Stimulated activated CD4-positive, alpha-beta T cell treated with anti-CD3 and anti-CD28 coated beads, Interleukin-15, amount 100 ng/mL, for 24 hours (primary cell): Measurements from ENCODE around the gene HSPB6.

Experiments
- DNase-seq: peaks from one replicate; pipeline ENCODE4 v3.0.0-alpha.2; 2020

HSPB6 gene

DNA sequence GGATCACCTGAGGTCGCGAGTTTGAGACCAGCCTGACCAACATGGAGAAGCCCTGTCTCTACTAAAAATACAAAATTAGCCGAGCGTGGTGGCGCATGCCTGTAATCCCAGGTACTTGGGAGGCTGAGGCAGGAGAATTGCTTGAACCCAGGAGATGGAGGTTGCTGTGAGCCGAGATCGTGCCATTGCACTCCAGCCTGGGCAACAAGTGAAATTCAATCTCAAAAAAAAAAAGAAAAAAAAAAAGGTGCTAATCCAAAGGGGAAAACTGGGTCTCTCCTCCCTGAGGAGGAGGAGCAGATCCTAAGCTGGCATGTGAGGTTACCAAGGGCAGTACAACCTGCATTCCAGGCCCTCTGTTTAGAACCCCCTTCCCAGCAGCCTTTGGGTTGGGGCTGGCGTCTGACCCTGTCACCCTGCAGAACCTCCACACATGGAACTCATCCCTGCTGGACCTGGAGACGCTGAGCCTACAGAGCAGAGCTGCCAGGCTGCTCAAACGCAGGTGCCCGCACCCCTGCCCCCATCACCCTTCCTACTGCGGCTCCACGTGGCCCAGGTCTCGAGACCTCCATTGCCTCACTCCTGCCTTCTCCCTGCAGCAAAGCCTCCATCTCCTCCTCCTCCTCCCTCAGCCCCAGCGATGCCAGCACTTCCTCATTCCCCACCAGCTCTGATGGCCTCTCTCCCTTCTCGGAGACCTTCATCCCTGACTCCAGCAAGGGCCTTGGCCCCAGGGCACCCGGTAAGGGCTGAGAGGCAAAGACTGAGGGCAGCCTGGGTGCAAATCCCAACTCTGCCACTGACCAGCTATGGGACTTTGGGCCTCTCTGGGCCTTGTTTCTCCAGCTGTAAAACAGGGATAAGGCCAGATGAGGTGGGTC is 7.8 kb upstream of the HSPB6 start:
- no peak for DNase-seq

DNA sequence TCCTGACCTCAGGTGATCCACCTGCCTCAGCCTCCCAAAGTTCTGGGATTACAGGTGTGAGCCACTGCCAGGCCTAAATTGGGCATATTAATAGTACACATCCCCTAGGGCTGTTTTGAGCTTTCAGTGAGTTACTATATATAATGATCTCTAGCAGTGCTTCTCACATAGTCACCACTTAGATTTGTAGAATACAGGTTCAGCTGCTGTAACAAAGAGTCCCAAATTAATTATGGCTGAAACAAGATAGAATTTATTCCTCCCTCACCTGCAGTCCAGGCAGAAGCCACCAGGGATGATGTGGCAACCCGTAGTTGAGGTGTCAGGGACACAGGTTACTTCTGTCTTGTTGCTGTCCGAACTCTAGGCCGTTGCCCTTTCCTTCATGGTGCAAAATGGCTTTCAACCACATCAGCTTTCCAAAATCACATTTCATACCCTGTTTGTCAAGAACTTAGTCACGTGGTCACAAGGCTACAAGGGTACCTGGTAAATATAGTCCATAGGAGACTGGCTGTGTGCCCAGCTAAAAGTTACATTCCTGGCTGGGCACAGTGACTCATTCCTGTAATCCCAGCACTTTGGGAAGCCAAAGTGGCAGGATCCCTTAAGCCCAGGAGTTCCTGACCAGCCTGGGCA is 4.0 kb upstream of the HSPB6 start:
- DNase-seq, result no peak

DNA sequence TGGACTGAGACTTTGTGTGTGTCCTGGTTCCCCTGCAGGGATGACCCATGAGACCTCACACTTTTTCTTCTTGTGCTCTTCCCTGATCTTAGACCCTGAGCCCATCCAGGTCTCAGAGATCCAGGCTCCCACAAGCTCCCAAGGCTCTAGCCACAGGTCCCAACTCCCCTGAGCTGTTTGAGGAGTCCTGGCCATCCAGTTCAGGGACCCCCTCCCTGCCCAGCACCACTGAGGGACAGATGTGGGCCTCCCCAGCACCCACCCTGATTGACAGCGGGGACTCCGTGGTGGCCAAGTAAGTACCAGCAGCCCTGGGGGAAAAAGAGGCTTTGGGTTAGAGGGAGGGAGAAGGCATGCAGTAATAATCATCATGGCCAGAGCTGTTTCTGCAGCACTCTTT is 2.9 kb upstream of the HSPB6 start:
- no peak for DNase-seq

DNA sequence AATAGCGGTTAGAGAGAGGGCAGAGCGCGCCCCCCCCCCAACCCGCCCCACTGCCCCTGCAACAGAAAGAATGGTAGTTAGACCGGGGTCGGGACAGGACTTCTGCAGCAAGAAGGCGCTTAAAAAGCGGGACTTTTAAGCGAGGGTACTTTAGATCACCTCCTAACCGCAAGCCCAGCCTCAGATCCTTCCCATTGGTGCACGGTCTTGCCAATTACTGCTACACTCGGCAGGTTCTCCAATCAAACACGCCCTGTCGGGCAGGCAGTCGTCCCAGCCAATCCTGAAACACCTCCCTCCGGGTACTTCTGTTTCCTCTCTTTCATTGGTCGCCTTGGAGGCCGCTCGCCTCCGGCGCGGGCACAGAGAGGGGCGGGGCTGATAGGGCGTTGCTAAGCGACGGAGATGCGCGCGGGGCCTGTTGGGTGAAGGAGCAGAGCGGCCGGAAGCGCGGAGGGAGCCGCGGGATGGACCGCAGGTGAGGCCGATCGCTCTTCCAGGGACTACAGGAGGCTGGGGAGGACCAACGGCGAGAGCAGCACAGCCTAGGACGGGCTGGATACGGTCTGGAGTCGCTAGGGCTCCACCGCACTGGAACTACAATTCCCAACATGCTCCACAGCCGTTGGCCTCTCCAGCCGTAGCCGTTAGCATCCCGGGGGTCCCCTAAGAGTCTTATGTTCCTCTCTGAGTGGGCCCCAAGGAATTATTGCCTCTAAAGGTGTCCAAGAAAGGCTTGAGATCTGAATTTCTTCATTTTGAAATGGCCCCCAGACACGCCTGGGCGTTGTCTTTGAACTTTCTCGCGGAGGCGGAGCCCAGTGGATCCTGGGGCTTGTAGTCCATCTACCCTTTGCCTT is 1.1 kb upstream of the HSPB6 start, which contains the start of gene PROSER3:
TSS of gene PROSER3 (plus strand) at position 428 of the 860 bp plus-strand sequence. CDS start at position 468, 40 bp downstream.
- peak; percentile 98 for DNase-seq

DNA sequence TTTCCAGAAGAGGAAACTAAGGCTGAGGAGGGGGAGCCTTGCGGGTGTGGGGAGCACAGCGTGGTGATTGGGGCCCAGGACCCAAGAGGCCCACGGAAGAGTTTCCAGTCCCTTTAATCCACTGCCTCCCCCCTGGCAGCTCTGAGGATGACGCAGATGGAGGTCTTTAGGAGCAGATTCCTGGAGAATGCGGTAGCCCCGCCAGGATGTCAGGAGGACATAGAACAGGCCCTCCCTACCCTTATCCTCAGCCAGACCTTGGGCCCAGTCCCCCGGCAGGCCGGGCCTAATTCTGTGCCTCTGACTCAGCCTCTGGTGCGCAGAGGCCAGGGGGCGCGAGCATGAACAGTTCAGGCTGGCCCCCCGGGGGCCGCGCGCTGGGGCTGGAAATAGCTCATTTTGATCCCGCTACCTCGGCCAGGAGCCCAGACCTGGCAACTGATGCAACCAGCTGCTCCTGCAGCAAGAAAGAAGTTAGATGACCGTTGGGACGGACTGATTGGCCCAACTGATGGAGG is 461 bp upstream of the HSPB6 start:
- DNase-seq, result peak; percentile 52

DNA sequence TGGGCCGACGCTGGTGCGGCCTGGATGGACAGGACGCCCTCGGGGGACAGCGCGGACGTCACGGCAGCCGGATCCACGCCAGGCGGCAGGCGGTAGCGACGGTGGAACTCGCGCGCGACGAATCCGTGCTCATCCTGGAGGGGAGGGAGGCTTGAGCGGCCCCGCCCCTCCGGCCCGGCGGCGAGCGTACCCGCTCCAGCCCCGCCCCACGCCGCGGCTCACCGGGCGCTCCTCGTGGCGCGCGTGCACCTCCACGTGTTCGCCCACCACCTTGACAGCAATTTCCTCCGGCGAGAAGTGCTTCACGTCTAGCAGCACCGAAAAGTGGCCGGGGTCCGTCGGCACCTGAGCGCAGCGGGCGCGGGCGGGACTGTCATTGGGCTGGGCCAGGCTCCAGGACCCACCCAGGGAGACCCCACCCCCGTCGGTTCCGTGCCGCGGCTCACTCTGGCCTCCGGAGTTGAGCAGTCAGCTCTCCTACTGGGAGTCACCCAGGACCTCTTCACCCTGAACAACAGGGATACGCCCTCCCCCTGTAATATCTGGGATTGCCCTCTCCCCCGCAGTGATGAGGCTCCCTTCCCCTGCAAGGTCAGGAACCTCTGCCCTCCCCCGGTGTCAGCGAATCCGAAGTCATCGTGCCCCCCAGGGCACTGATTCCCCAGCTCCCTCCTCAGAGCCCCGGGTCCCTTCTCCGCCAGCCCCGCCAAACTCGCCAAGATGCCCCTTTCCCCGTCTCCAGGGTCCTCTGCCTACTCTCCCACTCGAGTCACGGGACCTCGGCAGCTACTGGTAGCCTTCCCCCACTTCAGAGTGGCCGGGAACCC is 1.1 kb downstream of the HSPB6 start:
- peak; percentile 67 for DNase-seq

DNA sequence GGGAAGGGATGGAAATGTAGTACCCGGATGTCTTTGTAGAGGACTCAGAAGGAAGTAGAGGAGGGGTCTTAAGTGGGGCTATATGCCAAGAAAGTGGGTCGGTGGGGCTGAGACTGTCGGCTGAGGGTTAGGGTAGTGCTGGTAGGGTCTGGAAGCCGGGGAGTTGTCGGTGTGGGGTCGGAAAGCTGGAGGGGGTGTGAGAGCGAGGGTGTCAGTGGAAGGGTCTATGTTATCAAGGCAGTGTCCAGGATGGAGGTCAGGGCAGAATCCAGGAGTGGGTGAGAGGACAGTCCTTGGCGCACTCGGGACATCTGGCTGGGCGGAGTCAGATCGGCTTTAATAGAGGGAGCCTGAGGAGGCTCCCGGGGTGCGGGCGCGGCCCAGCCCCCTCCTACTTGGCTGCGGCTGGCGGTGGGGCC is 1.7 kb downstream of the HSPB6 start:
- DNase-seq, result no peak

DNA sequence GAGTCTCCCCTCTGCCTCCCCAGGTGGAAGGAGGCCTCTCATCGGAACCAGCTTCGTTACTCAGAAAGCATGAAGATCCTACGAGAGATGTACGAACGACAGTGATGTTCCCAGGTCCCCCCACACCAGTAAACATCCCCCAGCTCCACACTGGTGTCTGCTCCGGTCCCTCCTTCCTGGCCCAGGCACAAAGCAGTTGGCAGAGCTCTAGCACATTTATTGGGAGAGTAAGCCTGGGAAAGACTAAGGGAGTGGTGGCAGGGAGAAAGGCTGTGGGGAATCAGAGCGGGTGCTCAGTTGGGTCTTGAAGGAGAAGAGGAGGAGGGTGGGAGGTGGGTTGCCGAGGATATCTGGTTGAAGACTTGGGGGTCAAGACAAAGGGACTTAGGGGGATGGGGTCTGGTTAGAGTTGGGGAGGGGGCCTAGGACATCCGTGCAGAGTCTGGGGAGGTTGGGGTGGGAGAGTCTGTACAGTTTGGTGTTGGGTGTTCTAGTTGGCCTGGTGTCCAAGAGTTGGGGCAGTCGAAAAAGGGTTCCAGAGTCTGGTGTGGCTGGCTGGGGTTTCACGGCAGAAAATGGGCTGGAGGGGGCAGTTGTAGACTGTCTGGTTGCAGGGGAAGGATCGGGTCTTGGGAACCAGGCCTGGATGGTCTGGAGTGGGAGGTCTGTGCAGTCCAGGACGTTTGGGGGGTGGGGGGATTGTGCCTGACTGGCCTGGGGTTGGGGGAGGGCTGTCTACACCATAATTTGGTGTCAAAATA is 2.3 kb downstream of the HSPB6 start:
- DNase-seq, result no peak

DNA sequence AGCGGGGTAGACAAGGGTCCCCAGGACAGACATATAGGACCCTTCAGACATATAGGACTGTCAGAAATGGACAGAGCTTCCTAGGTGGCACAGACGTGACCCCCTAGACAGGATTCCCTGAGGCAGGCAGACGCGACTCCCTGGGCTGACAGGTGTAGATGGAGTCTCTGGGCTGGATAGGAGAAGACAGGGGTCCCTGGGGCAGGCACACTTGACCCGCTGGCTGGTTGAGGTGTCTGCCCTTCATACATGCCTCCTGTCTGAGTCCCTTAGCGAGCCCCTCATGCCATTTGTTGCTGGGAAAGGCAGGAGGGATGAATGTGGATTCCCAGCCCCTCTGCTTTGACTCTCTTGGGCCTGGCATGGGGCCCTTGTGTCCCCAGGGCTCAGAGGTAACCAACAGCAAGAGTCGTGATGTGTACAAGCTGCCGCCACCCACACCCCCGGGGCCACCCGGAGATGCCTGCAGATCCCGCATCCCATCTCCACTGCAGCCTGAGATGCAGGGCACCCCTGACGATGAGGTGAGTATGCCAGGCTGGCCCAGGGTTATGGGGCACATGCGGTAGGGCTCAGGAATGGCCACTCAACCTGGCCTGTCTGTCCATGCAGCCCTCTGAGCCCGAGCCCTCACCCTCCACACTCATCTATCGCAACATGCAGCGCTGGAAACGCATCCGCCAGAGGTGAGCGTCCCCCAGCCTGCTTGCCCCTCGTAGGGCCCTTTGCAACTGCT is 3.0 kb downstream of the HSPB6 start:
- DNase-seq, result no peak

DNA sequence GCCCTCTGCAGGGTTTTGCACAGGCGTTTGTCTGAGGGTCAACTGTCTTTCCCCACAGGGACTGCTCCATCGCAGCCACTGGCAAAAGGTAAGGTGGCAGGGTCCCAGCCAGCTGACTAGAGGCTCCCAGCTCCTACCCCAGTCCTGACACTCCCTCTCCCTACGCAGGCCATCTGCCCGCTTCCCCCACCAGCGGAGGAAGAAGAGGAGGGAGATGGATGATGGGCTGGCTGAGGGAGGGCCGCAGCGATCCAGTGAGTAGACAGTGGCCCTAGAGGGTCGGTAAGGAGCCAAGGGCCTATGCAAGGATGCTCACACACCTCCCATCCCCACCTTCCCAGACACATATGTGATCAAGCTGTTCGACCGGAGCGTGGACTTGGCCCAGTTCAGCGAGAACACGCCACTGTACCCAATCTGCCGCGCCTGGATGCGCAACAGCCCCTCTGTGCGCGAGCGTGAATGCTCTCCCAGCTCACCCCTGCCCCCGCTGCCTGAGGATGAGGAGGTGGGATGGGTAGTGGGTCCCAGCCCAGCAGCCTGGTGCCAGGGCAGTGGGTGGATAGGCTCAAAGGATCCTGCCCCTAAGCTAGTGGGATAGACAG is 4.0 kb downstream of the HSPB6 start:
- no peak for DNase-seq

DNA sequence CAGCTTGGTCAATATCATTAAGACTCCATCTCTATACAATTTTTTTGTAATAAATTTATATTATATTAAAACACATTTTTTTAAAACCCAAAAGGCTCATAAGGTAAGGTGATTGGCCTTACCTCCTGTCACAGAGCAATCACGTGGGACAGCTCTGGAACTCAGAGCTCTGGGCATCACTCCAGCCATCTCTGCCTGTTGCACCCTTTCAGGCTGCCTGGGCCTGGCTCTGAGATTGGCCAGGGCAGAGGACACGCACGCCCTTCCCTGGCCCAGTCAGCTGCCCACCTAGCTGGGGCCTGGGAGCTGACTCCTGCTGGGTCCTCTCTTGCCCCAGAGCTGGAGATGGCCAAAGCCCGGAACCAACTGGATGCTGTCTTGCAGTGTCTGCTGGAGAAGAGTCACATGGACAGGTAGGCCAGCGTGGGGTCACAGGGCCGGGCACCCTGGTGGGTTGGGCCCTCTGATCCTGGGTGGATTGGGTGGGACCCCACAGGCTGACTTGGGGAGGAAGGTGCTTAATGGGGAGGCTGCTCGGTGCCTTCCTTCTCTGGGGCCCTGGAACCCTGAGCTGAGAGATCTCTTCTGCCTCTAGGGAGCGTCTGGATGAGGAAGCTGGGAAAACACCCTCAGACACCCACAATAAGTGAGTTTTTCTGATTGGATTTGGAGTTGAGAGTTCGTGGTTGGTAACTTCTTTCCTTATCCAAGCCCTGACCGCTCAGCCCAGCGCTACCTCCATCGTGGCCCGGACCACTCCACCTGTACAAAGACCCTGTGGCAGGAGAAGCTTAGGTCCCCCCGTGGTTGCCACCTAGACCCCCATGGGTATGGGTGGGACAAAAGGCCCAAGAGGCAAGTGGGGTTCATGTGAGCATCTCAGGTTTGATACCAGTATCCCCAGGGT is 4.7 kb downstream of the HSPB6 start:
- DNase-seq, result no peak

DNA sequence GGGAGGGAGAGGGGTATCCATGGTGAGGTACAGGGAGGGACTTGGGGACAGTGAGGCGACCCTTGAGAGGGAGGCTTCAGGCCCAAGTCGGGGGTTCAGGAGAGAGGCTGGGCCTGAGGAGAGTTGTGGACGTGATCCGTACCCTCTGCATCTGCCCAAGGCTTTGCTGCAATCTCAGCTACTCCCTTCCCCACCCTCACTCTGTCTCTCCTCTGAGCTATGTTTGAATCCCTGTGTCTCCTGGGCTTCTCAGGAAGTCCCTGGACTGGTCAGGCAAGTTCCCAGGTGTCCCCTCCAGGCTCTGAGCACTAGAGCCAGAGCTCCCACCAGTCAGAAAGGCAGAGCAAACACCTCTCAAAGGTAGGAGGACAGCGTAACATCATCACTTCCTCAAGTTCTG is 6.7 kb downstream of the HSPB6 start:
- no peak for DNase-seq

DNA sequence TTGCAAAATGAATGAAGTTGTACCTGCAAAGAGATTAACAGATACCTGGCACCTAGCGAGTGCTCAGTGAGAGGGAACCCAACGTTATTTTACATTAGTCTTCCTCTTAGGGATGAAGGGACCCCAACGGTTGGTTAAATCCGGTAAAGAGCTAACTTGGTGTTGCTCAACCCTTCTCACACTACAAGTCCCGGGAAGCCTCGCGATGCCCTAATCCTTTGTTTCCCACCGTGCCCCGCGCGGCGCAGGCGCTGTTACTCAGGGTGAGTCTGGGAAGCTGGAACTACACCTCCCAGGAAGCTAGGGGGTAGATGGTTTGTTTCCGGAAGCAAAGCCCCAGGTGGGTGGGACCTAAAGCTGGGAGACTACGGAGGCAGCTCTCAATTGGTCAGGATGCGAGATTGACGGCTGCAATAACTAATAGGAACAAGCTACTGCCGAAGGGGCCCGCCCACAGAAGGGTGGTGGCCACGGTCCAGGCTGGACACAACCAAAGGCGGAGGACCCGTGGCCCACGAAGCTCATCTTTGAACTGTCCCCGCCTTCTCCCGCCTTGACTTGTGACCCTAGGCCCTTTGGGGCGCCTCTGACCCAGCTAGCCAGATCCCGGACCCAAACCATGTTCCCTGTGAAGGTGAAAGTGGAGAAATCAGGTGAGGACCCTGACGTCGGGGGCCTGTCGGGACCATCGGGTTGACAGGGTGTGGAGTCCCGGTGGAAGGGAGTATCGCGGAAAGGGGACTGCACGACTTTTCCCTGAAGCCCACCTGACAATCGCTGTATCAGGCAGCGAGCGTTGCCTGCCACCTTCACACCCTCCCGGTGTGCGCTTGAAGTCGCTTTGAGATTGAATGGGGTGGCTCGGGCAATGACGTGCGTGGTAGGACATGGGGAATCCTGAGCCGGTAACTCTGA is 8.5 kb downstream of the HSPB6 start, which contains the start of gene LIN37:
TSS of gene LIN37 (plus strand) at position 471 of the 915 bp plus-strand sequence. CDS start at position 620, 149 bp downstream.
- DNase-seq, result peak; percentile 98

DNA sequence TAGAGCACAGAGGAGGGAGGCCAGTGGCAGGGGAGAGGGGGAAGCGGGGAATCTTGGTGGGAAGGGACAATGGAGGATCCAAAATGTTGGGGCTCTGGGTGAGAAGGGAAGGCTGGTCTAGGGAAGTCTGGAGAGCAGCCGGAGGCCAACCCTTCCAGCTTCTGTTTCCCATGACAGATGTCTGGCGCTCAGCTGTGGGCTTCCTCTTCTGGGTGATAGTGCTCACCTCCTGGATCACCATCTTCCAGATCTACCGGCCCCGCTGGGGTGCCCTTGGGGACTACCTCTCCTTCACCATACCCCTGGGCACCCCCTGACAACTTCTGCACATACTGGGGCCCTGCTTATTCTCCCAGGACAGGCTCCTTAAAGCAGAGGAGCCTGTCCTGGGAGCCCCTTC is 10.3 kb downstream of the HSPB6 start:
- DNase-seq, result no peak

DNA sequence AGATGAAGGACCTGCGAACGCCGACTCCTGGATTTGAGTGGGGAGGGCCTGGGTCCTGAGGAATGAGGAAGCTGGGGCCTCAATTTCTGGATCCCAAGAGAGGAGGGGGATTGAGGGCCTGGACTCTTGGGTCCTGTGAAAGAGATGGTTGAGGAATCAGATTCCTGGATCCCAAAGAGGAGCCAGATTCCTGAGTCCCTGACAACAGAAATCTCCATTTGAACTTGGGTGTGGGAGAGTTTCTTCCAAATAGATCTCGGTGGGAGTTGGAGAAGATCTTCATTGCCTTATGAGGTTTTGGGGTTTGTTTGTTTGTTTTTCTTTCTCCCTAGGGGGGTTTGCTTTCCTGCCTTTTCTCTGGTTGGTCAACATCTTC is 10.8 kb downstream of the HSPB6 start:
- no peak for DNase-seq

DNA sequence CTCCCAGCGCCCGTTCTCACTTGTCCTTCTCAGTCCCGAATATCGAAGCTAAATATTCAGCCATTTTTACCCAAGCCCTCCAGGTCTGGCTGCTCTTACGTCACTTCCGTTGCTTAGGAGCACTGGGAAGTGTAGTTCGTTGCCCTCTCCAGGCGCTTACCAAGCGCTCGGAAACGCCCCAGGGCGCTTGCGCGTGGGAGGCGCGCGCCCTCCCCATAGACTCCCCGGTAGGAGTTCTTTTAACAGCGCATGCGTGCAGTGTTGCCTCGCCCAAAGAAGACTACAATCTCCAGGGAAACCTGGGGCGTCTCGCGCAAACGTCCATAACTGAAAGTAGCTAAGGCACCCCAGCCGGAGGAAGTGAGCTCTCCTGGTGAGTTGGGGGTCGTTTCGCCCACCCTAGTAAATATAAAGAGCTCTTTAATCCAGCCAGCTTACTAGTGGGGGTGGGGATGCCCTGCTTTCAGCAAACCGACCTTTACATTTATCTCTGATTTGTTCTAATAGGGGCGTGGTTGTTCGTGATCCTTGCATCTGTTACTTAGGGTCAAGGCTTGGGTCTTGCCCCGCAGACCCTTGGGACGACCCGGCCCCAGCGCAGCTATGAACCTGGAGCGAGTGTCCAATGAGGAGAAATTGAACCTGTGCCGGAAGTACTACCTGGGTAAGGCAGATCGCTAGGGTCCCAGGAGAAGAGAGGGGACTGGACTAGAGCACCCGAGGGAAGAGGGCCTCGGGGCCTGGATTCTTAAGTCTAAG is 11.3 kb downstream of the HSPB6 start, which contains the start of the genes PSENEN and U2AF1L4:
TSS of gene PSENEN (plus strand) at position 324 of the 759 bp plus-strand sequence. CDS start at position 604, 280 bp downstream.
TSS of gene U2AF1L4 (minus strand) at position 91 of the 759 bp plus-strand sequence. CDS start at position 64, 27 bp downstream.
- DNase-seq, result peak; percentile 95
